CD14-positive monocyte (primary cell): Measurements from ENCODE around the gene ENGASE. TPM values are rescaled to one million over a fixed set of nuclear protein-coding genes. Genes with fewer than 3 reads are reported as not detected.

Experiments
- DNase-seq, 3 donors: peaks; one replicate each; pipeline ENCODE4 v3.0.0-alpha.2; 2011 to 2022
- H2AFZ ChIP-seq: 2 replicates; pipeline ENCODE4 v1.6.0; 2012; ENCODE audit warnings: mild to moderate bottlenecking, low read depth, low read length, inconsistent platforms; ENCODE audit not compliant: insufficient read depth, poor library complexity, severe bottlenecking
- H3K27ac ChIP-seq, 2 donors: 1 replicate in 1 of 2; 2 replicates in 1 of 2; pipeline ENCODE4 v1.5.1; 2012 to 2013; ENCODE audit warnings: low read length in 2 of 2, control low read depth in 1 of 2, inconsistent platforms in 1 of 2, low read depth in 1 of 2, mild to moderate bottlenecking in 1 of 2
- H3K27me3 ChIP-seq, 2 donors: one replicate each; pipeline versions ENCODE4 v1.6.0 to v1.6.1; 2011 to 2013; ENCODE audit warnings: low read length in 2 of 2; ENCODE audit not compliant: control insufficient read depth in 2 of 2, insufficient read depth in 2 of 2
- H3K36me3 ChIP-seq, 2 donors: replicated peaks in 1 of 2; 1 replicate in 1 of 2; 2 replicates in 1 of 2; pipeline versions ENCODE4 v1.5.1 to v1.6.1; 2012 to 2013; ENCODE audit warnings: low read length in 2 of 2, control low read depth in 1 of 2, inconsistent platforms in 1 of 2, mild to moderate bottlenecking in 1 of 2; ENCODE audit not compliant: insufficient read depth in 2 of 2, control insufficient read depth in 1 of 2
- H3K4me1 ChIP-seq, 2 donors: 1 replicate in 1 of 2; 2 replicates in 1 of 2; pipeline versions ENCODE4 v1.5.1 to v1.6.1; 2012 to 2013; ENCODE audit warnings: low read length in 2 of 2, control low read depth in 1 of 2, inconsistent platforms in 1 of 2, mild to moderate bottlenecking in 1 of 2, moderate library complexity in 1 of 2; ENCODE audit not compliant: insufficient read depth in 2 of 2, control insufficient read depth in 1 of 2
- H3K4me2 ChIP-seq: replicated peaks from 2 replicates; pipeline ENCODE3; 2012; ENCODE audit warnings: low read length, moderate library complexity, mild to moderate bottlenecking; ENCODE audit not compliant: poor library complexity, severe bottlenecking; ENCODE audit errors: extremely low read depth
- H3K4me3 ChIP-seq, 3 experiments: fragments of 200-600 bp in 1 of 3; sonication (generic) in 1 of 3; replicated peaks in 1 of 3; 1 replicate in 2 of 3; 2 replicates in 1 of 3; pipeline ENCODE4 v1.5.1; 2011 to 2013; ENCODE audit warnings: low read length in 3 of 3, mild to moderate bottlenecking in 3 of 3, control low read depth in 2 of 3, low read depth in 2 of 3, inconsistent platforms in 1 of 3, moderate library complexity in 1 of 3
- H3K79me2 ChIP-seq: 2 replicates; pipeline ENCODE4 v1.6.0; 2012; ENCODE audit warnings: mild to moderate bottlenecking, control low read depth, inconsistent platforms, low read length, moderate library complexity; ENCODE audit not compliant: insufficient read depth
- H3K9ac ChIP-seq: 2 replicates; pipeline ENCODE4 v1.6.0; 2017; ENCODE audit warnings: low read length, mild to moderate bottlenecking; ENCODE audit not compliant: insufficient read depth, poor library complexity, severe bottlenecking
- H3K9me3 ChIP-seq, 2 donors: replicated peaks in 1 of 2; 1 replicate in 1 of 2; 2 replicates in 1 of 2; pipeline versions ENCODE4 v1.5.1 to v1.6.1; 2012 to 2013; ENCODE audit warnings: low read length in 2 of 2, control low read depth in 1 of 2; ENCODE audit not compliant: control insufficient read depth in 1 of 2, insufficient read depth in 1 of 2
- H4K20me1 ChIP-seq: 2 replicates; pipeline ENCODE4 v1.6.0; 2012; ENCODE audit warnings: mild to moderate bottlenecking, low read length, control low read depth, moderate library complexity; ENCODE audit not compliant: insufficient read depth
- H3K27ac Mint-ChIP-seq, 7 donors: one replicate each; pipeline ENCODE4 v1.8.0; 2020; ENCODE audit warnings: mild to moderate bottlenecking in 7 of 7, mixed read lengths in 7 of 7, moderate library complexity in 6 of 7, inconsistent platforms in 2 of 7
- H3K27me3 Mint-ChIP-seq, 3 donors: one replicate each; pipeline ENCODE4 v1.8.0; 2021 to 2022; ENCODE audit warnings: low read depth in 3 of 3, mild to moderate bottlenecking in 3 of 3, mixed read lengths in 3 of 3, moderate library complexity in 3 of 3, inconsistent platforms in 1 of 3
- H3K36me3 Mint-ChIP-seq, 2 donors: one replicate each; pipeline ENCODE4 v1.8.0; 2020; ENCODE audit warnings: mixed read lengths in 2 of 2, inconsistent platforms in 1 of 2, mild to moderate bottlenecking in 1 of 2
- H3K4me1 Mint-ChIP-seq: one replicate; pipeline ENCODE4 v1.8.0; 2020; ENCODE audit warnings: mild to moderate bottlenecking, mixed read lengths
- H3K4me3 Mint-ChIP-seq, 2 donors: one replicate each; pipeline ENCODE4 v1.8.0; 2020; ENCODE audit warnings: mild to moderate bottlenecking in 2 of 2, mixed read lengths in 2 of 2, moderate library complexity in 1 of 2
- H3K9me3 Mint-ChIP-seq, 7 donors: one replicate each; pipeline ENCODE4 v1.8.0; 2020 to 2022; ENCODE audit warnings: mixed read lengths in 7 of 7, mild to moderate bottlenecking in 6 of 7, moderate library complexity in 6 of 7, inconsistent platforms in 2 of 7
- CTCF ChIP-seq: fragments of 200-600 bp; IDR thresholded peaks from one replicate; pipeline ENCODE4 v1.8.0; 2022; ENCODE audit warnings: antibody characterized with exemption, mild to moderate bottlenecking
- WGBS: methylation state at CpG from one replicate; pipeline ENCODE4 v1.1.5; 2013; ENCODE audit warnings: missing lambda C conversion rate; ENCODE audit not compliant: insufficient coverage; 5-methylcytosine and 5-hydroxymethylcytosine counted together
- intact Hi-C, 2 donors: fragments of 100-400 bp; cut with micrococcal nuclease; formaldehyde crosslinking; loops; one replicate each; pipeline versions ENCODE4 v1.15.0 to v1.15.1; 2023
- polyA plus RNA-seq, 3 donors: library from polyadenylated mRNA; depleted of rRNA in 1 of 3; unstranded in 2 of 3; stranded (reverse) in 1 of 3; fragments of 300-500 nt in 2 of 3; fragments of >200 nt in 1 of 3; fragmentation: Illumina TruSeq in 2 of 3; gene quantifications; 1 replicate in 2 of 3; 2 replicates in 1 of 3; pipeline ENCODE4 v1.2.3, GENCODE V29; 2012 to 2021

Gene ENGASE
- polyA plus RNA-seq, 3 donors: 2.6 to 150 (median 3.0) TPM

GRCh38 chr17:79132271-79133064 is 57.8 kb downstream of the ENGASE start:
- Histone ChIP-seq H3K4me2 (no peak overlapping the region), H3K9ac (no peak overlapping the region), H3K27ac (no peak overlapping the region), H2AFZ (no peak overlapping the region), H3K9me3 (no peaks in the 10 kb centered on the region), H3K4me3 (no peak overlapping the region), H3K27me3 (no peaks in the 10 kb centered on the region), H3K79me2 (no peaks in the 10 kb centered on the region), H3K36me3 (no peaks in the 10 kb centered on the region), H4K20me1 (no peaks in the 10 kb centered on the region), H3K4me1 (no peaks in the 10 kb centered on the region)
- H3K4me1 Mint-ChIP-seq: no peaks in the 10 kb centered on the region
- H3K36me3 Mint-ChIP-seq: no peaks in the 10 kb centered on the region
- TF ChIP-seq CTCF: no peak
- DNase-seq: no peak
- no peak overlapping the region for H3K4me3 Mint-ChIP-seq
- H3K9me3 Mint-ChIP-seq: peaks cover 0 to 4% (median 0%) of the 10 kb centered on the region in 7 donors
- intact Hi-C loops: no loop called here
- peaks cover 9 to 17% (median 11%) of the 10 kb centered on the region in 3 donors for H3K27me3 Mint-ChIP-seq
- WGBS: 80% methylated on average over 22 of the region's 36 CpGs
- no peak overlapping the region for H3K27ac Mint-ChIP-seq

- WGBS: no CpG with 5 or more reads among the region's 1 CpG
- Histone ChIP-seq H4K20me1 (no peaks in the 10 kb centered on the region), H3K79me2 (no peaks in the 10 kb centered on the region), H2AFZ (no peak overlapping the region), H3K4me2 (no peak overlapping the region), H3K27me3 (no peaks in the 10 kb centered on the region), H3K4me3 (no peak overlapping the region), H3K9me3 (peaks cover 0 to 4% of the 10 kb centered on the region in 2 donors), H3K4me1 (no peaks in the 10 kb centered on the region), H3K9ac (no peak overlapping the region), H3K36me3 (no peaks in the 10 kb centered on the region), H3K27ac (no peak overlapping the region)
- intact Hi-C loops: no loop called here
- no peaks in the 10 kb centered on the region for H3K36me3 Mint-ChIP-seq
- peaks cover 8 to 19% (median 13%) of the 10 kb centered on the region in 3 donors for H3K27me3 Mint-ChIP-seq
- peaks cover 0 to 6% (median under 1%) of the 10 kb centered on the region in 7 donors for H3K9me3 Mint-ChIP-seq
- no peak overlapping the region for H3K4me3 Mint-ChIP-seq
- H3K4me1 Mint-ChIP-seq: no peaks in the 10 kb centered on the region
- DNase-seq: no peak
- TF ChIP-seq CTCF: no peak
- no peak overlapping the region for H3K27ac Mint-ChIP-seq
These were observed 58.6 kb downstream of the ENGASE start for GRCh38 chr17:79133214-79133613.
